Thyroid gland (tissue), 4 donors: Measurements from ENCODE around the gene ARHGAP15. TPM values are rescaled to one million over a fixed set of nuclear protein-coding genes. Genes with fewer than 3 reads are reported as not detected.

Experiments
- DNase-seq, 2 donors: peaks; one replicate each; pipeline ENCODE4 v3.0.0-alpha.2; 2019
- H3K27ac ChIP-seq, 3 donors: fragments of 200-600 bp; sonication (generic); 1 replicate in 2 of 3; 2 replicates in 1 of 3; pipeline ENCODE4 v1.5.1; 2016 to 2019; ENCODE audit warnings: mild to moderate bottlenecking in 1 of 3, moderate library complexity in 1 of 3
- H3K27me3 ChIP-seq: fragments of 200-600 bp; sonication (generic); one replicate; pipeline ENCODE4 v1.5.1; 2019
- H3K36me3 ChIP-seq, 2 donors: fragments of 200-600 bp; sonication (generic); one replicate each; pipeline ENCODE4 v1.5.1; 2016 to 2019
- H3K4me1 ChIP-seq, 2 donors: fragments of 200-600 bp; sonication (generic); one replicate each; pipeline ENCODE4 v1.5.1; 2017 to 2019
- H3K4me3 ChIP-seq, 3 donors: fragments of 200-600 bp; sonication (generic); replicated peaks in 1 of 3; 1 replicate in 2 of 3; 2 replicates in 1 of 3; pipeline ENCODE4 v1.5.1; 2016; ENCODE audit warnings: mild to moderate bottlenecking in 1 of 3
- H3K9me3 ChIP-seq: fragments of 200-600 bp; sonication (generic); one replicate; pipeline ENCODE4 v1.5.1; 2017
- CTCF ChIP-seq, 6 experiments: fragments of 200-600 bp in 3 of 6; fragments of 450-650 bp in 3 of 6; sonication (generic) in 3 of 6; IDR thresholded peaks; one replicate each; pipeline ENCODE4 v1.5.1; 2016 to 2019; ENCODE audit warnings: antibody characterized with exemption in 6 of 6, mild to moderate bottlenecking in 2 of 6, inconsistent platforms in 1 of 6, moderate library complexity in 1 of 6
- POLR2A ChIP-seq, 2 donors: fragments of 450-650 bp; IDR thresholded peaks; one replicate each; pipeline ENCODE4 v1.6.1; 2017; ENCODE audit warnings: antibody characterized with exemption in 2 of 2, mild to moderate bottlenecking in 2 of 2, moderate library complexity in 1 of 2
- WGBS, 2 donors: methylation state at CpG; one replicate each; pipeline ENCODE4 v1.1.5; 2017; 5-methylcytosine and 5-hydroxymethylcytosine counted together
- intact Hi-C: fragments of 100-400 bp; cut with DNase I; formaldehyde crosslinking; loops from one replicate; pipeline ENCODE4 v1.15.1; 2023
- total RNA-seq, 4 donors: library from RNA; depleted of rRNA; stranded (reverse); fragments of >200 nt; gene quantifications; one replicate each; pipeline ENCODE4 v1.2.3, GENCODE V29; 2016

ARHGAP15 gene
- total RNA-seq, 4 donors from 2014 or later, result 9.8 to 24.4 (median 11.9) TPM

GRCh38 chr2:143177096-143177786 is 48.0 kb downstream of the ARHGAP15 start:
- H3K27ac ChIP-seq, result peak overlapping the region in 1 of 3 donors; percentile 11
- TF ChIP-seq POLR2A (IDR thresholded peaks at IDR 0.05) (no peak), CTCF (IDR thresholded peaks at IDR 0.05) (no peak)

GRCh38 chr2:143181494-143181893 is 52.3 kb downstream of the ARHGAP15 start:
- no peak for DNase-seq
- intact Hi-C loops, result no loop called here
- no peaks in the 10 kb centered on the region for H3K36me3 ChIP-seq
- no peaks in the 10 kb centered on the region for H3K27me3 ChIP-seq
- no peak overlapping the region for H3K4me3 ChIP-seq
- H3K4me1 ChIP-seq, result no peaks in the 10 kb centered on the region
- TF ChIP-seq CTCF (IDR thresholded peaks at IDR 0.05) (no peak), POLR2A (IDR thresholded peaks at IDR 0.05) (no peak)
- no peaks in the 10 kb centered on the region for H3K9me3 ChIP-seq
- no peak overlapping the region for H3K27ac ChIP-seq

More at GRCh38 chr2:143177096-143177786, 48.0 kb downstream of the ARHGAP15 start:
- DNase-seq, result no peak
- H3K4me1 ChIP-seq, result no peaks in the 10 kb centered on the region
- H3K27me3 ChIP-seq, result no peaks in the 10 kb centered on the region
- intact Hi-C loops, result no loop called here
- 29% methylated on average over 5 of the region's 5 CpGs for WGBS, 2 donors
- H3K4me3 ChIP-seq, result peak overlapping the region in 2 of 3 donors; percentile 5 to 11
- no peaks in the 10 kb centered on the region for H3K36me3 ChIP-seq
- no peaks in the 10 kb centered on the region for H3K9me3 ChIP-seq

GRCh38 chr2:143182649-143183048 is 53.4 kb downstream of the ARHGAP15 start:
- Histone ChIP-seq H3K9me3 (no peaks in the 10 kb centered on the region), H3K4me3 (no peak overlapping the region), H3K36me3 (no peaks in the 10 kb centered on the region), H3K27ac (no peak overlapping the region), H3K27me3 (no peaks in the 10 kb centered on the region), H3K4me1 (no peaks in the 10 kb centered on the region)
- TF ChIP-seq CTCF (IDR thresholded peaks at IDR 0.05), result no peak
- no peak for TF ChIP-seq POLR2A (IDR thresholded peaks at IDR 0.05)
- WGBS, 2 donors, result 88 to 89% methylated on average over 2 of the region's 2 CpGs
- no peak for DNase-seq
- intact Hi-C loops, result no loop called here

- Histone ChIP-seq H3K27me3 (no peaks in the 10 kb centered on the region), H3K27ac (no peak overlapping the region), H3K4me3 (no peak overlapping the region), H3K4me1 (no peaks in the 10 kb centered on the region), H3K36me3 (no peaks in the 10 kb centered on the region), H3K9me3 (no peaks in the 10 kb centered on the region)
- peak; percentile 5 to 14 for DNase-seq
- intact Hi-C loops, result no loop called here
- WGBS, 2 donors, result 38 to 52% methylated on average over 5 of the region's 5 CpGs
- TF ChIP-seq CTCF (IDR thresholded peaks at IDR 0.05), result no peak
- TF ChIP-seq POLR2A (IDR thresholded peaks at IDR 0.05), result no peak
Observed at GRCh38 chr2:143183804-143184463, 54.7 kb downstream of the ARHGAP15 start.

- WGBS, 2 donors, result 81 to 93% methylated on average over 3 of the region's 3 CpGs
- Histone ChIP-seq H3K36me3 (no peaks in the 10 kb centered on the region), H3K4me3 (no peak overlapping the region), H3K27ac (no peak overlapping the region), H3K4me1 (no peaks in the 10 kb centered on the region), H3K27me3 (no peaks in the 10 kb centered on the region), H3K9me3 (no peaks in the 10 kb centered on the region)
- TF ChIP-seq CTCF (IDR thresholded peaks at IDR 0.05) (no peak), POLR2A (IDR thresholded peaks at IDR 0.05) (no peak)
- no peak for DNase-seq
- intact Hi-C loops, result no loop called here
Observed at GRCh38 chr2:143186876-143187275, 57.7 kb downstream of the ARHGAP15 start.
